Measurements from ENCODE around the gene CHST1. TPM values are rescaled to one million over a fixed set of nuclear protein-coding genes. Genes with fewer than 3 reads are reported as not detected.

The CHST1 gene
- total and polyA plus RNA-seq, 2 donors (not counting 3 experiments of a cell fraction or from before 2014, with no cell fraction given) = 12.6 to 40.5 TPM

DNA sequence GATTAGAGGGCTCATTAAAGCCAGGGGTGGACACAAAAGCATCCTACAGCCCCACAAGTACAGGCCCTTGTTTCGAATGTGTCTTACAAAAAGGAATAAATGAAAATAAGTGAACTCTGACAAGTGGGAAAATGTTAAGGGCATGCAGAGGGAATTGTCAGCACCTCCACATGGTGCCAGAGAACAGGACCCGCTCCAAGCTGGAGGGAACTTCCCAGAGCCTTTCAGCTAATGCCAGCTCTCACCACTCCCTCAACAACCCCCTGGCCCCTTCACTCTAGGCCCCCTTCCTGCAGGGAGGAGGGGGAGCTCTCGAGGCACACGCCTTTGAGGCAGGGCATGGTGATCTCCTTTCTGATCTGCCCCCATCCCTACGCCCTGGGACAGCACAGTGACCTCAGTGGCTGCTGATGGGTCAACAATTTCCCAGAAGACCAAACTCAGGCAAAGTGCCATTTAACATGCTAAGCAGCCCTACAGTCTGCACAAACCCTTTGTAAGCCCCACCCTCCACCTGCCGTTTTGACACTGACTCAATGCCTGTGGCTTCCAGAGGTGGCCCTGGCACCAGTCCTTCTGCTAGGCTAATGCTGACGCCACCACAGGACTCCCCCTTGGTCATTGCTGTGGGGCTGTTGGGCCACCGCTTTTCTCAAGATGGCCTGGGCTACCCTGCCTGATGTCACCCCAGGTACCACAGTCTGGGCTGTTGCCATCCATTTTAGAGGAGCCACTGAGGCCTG is 12.5 kb upstream of the CHST1 start:
- ChIA-PET POLR2A (no interaction called here), CTCF (interaction anchor here (0.9 kb wide), 1 partner anchor 23 kb away, joined by 3 read pairs; no protein-coding TSS in a partner anchor)
- BruUV-seq (replicated peaks) = no TSS peak
- no peaks in the 10 kb centered on the region for H3K4me1 ChIP-seq (ENCODE audit: control insufficient read depth, extremely low read depth, insufficient read depth, low read length)
- H3K27me3 ChIP-seq (ENCODE audit: control insufficient read depth in 2 of 2, insufficient read depth in 2 of 2, low read length in 2 of 2) = no peaks in the 10 kb centered on the region
- no peaks in the 10 kb centered on the region for H3K79me2 ChIP-seq (ENCODE audit: control insufficient read depth, insufficient read depth, low read length)
- H3K9ac ChIP-seq (replicated peaks; ENCODE audit: extremely low read depth, insufficient read depth, low read length) = no peak overlapping the region
- no peaks in the 10 kb centered on the region for H3K9me3 ChIP-seq (replicated peaks; ENCODE audit: control insufficient read depth, insufficient read depth, low read length)
- dilution Hi-C loops (cut with MboI; ENCODE audit: extremely low pct_ligation_motif_present, low sequenced_read_pairs) = no loop called here
- no peak overlapping the region for H3K27ac ChIP-seq (ENCODE audit: insufficient read depth, low read depth, low read length)
- intact Hi-C loops (cut with micrococcal nuclease) = no loop called here
- TF ChIP-seq, protein P1, sequence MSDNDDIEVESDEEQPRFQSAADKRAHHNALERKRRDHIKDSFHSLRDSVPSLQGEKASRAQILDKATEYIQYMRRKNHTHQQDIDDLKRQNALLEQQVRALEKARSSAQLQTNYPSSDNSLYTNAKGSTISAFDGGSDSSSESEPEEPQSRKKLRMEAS (IDR thresholded peaks at IDR 0.05; ENCODE audit: insufficient read depth, insufficient read length) = no peak
- no peak for TF ChIP-seq MYC (IDR thresholded peaks at IDR 0.05; ENCODE audit: low read depth, low read length)
- no peak for TF ChIP-seq FOS (IDR thresholded peaks at IDR 0.05; ENCODE audit: borderline replicate concordance, insufficient read depth, low read length)
- TF ChIP-seq JUN (IDR thresholded peaks at IDR 0.05; ENCODE audit: borderline replicate concordance, insufficient read depth, insufficient read length, low read depth) = no peak
- no peak for TF ChIP-seq POLR2A (IDR thresholded peaks at IDR 0.05; ENCODE audit: low read depth, low read length)
- TF ChIP-seq GATA2 (IDR thresholded peaks at IDR 0.05; ENCODE audit: insufficient read depth, insufficient read length, low read depth, low read length) = no peak
- TF ChIP-seq POLR2AphosphoS5 (IDR thresholded peaks at IDR 0.05; ENCODE audit: insufficient read depth, low read depth, low read length) = no peak
- TF ChIP-seq, protein P2, sequence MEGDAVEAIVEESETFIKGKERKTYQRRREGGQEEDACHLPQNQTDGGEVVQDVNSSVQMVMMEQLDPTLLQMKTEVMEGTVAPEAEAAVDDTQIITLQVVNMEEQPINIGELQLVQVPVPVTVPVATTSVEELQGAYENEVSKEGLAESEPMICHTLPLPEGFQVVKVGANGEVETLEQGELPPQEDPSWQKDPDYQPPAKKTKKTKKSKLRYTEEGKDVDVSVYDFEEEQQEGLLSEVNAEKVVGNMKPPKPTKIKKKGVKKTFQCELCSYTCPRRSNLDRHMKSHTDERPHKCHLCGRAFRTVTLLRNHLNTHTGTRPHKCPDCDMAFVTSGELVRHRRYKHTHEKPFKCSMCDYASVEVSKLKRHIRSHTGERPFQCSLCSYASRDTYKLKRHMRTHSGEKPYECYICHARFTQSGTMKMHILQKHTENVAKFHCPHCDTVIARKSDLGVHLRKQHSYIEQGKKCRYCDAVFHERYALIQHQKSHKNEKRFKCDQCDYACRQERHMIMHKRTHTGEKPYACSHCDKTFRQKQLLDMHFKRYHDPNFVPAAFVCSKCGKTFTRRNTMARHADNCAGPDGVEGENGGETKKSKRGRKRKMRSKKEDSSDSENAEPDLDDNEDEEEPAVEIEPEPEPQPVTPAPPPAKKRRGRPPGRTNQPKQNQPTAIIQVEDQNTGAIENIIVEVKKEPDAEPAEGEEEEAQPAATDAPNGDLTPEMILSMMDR (IDR thresholded peaks at IDR 0.05; ENCODE audit: extremely low read depth in 1 of 2, insufficient read depth in 1 of 2, low read depth in 1 of 2, low read length in 2 of 2) = no peak
- TF ChIP-seq EZH2 (IDR thresholded peaks at IDR 0.05; ENCODE audit: borderline replicate concordance, low read depth, low read length, severe bottlenecking) = no peak
- FAIRE-seq (no peak), DNase-seq (ENCODE audit: low read depth, low spot score) (no peak)
- H4K20me1 ChIP-seq (replicated peaks; ENCODE audit: control insufficient read depth, extremely low read depth, insufficient read depth, low read length) = no peaks in the 10 kb centered on the region
- no peak overlapping the region for H3K4me3 ChIP-seq (replicated peaks in 1 of 3; ENCODE audit: insufficient read depth in 1 of 3, low read depth in 1 of 3, low read length in 3 of 3)
- H3K4me2 ChIP-seq (ENCODE audit: insufficient read depth, low read length) = no peak overlapping the region
- H3K9me1 ChIP-seq (replicated peaks; ENCODE audit: control insufficient read depth, extremely low read depth, insufficient read depth, low read length) = no peaks in the 10 kb centered on the region
- H2AFZ ChIP-seq (ENCODE audit: low read depth, low read length) = no peak overlapping the region
- H3K36me3 ChIP-seq (ENCODE audit: control insufficient read depth in 2 of 2, extremely low read depth in 1 of 2, insufficient read depth in 2 of 2, low read length in 2 of 2) = no peaks in the 10 kb centered on the region

Measured in endothelial cell of umbilical vein (primary cell).